Body of pancreas (tissue), 4 donors: ENCODE results near the gene CLIP2. TPM values are rescaled to one million over a fixed set of nuclear protein-coding genes. Genes with fewer than 3 reads are reported as not detected.
"Not testable (repeated sequence)": the region's sequence is repeated elsewhere in the genome, so short reads cannot be mapped to it uniquely, and the experiment has no call there.

Source experiments
- ATAC-seq: fragments of 150-250 bp; one replicate; pipeline ENCODE4 v1.9.1; 2016
- DNase-seq, 4 donors: peaks; one replicate each; pipeline ENCODE4 v3.0.0-alpha.2; 2019
- H3K27ac ChIP-seq, 4 donors: fragments of 200-600 bp; sonication (generic); 1 replicate in 3 of 4; 2 replicates in 1 of 4; pipeline versions ENCODE4 v1.5.1 to v1.6.1; 2016 to 2019; ENCODE audit warnings: mild to moderate bottlenecking in 1 of 4, mixed read lengths in 1 of 4, moderate library complexity in 1 of 4
- H3K27me3 ChIP-seq, 2 donors: fragments of 200-600 bp; sonication (generic); one replicate each; pipeline ENCODE4 v1.6.0; 2016; ENCODE audit warnings: mild to moderate bottlenecking in 1 of 2
- H3K36me3 ChIP-seq, 2 donors: fragments of 200-600 bp; sonication (generic); replicated peaks in 1 of 2; 2 replicates each; pipeline ENCODE4 v1.5.1; 2016; ENCODE audit warnings: low read depth in 2 of 2; ENCODE audit not compliant: insufficient read depth in 1 of 2
- H3K4me1 ChIP-seq: fragments of 200-600 bp; sonication (generic); one replicate; pipeline ENCODE4 v1.6.0; 2016
- H3K4me3 ChIP-seq, 2 donors: fragments of 200-600 bp; sonication (generic); 1 replicate in 1 of 2; 2 replicates in 1 of 2; pipeline ENCODE4 v1.5.1; 2016 to 2019
- H3K9me3 ChIP-seq, 3 donors: fragments of 200-600 bp; sonication (generic); 1 replicate in 2 of 3; 2 replicates in 1 of 3; pipeline ENCODE4 v1.5.1; 2016
- POLR2A ChIP-seq, 3 donors: fragments of 450-650 bp; IDR thresholded peaks; one replicate each; pipeline ENCODE4 v1.6.1; 2016; ENCODE audit warnings: antibody characterized with exemption in 3 of 3, mild to moderate bottlenecking in 2 of 3
- WGBS, 2 donors: methylation state at CpG; one replicate each; pipeline ENCODE4 v1.1.5; 2017; 5-methylcytosine and 5-hydroxymethylcytosine counted together
- intact Hi-C: fragments of 100-400 bp; cut with DNase I; formaldehyde crosslinking; loops from one replicate; pipeline ENCODE4 v1.15.1; 2023
- total RNA-seq, 2 donors: library from RNA; depleted of rRNA; stranded (reverse); fragments of >200 nt; gene quantifications; one replicate each; pipeline ENCODE4 v1.1.0, GENCODE V29; 2016
- TF ChIP-seq, protein P1 (sequence below), 7 experiments: fragments of 450-650 bp in 4 of 7; fragments of 200-600 bp in 3 of 7; sonication (generic) in 3 of 7; IDR thresholded peaks; one replicate each; pipeline ENCODE4 v1.5.1; 2016 to 2019; ENCODE audit warnings: antibody characterized with exemption in 7 of 7

The CLIP2 gene
- total RNA-seq, 2 donors from 2014 or later = 31.6 to 120 TPM

DNA sequence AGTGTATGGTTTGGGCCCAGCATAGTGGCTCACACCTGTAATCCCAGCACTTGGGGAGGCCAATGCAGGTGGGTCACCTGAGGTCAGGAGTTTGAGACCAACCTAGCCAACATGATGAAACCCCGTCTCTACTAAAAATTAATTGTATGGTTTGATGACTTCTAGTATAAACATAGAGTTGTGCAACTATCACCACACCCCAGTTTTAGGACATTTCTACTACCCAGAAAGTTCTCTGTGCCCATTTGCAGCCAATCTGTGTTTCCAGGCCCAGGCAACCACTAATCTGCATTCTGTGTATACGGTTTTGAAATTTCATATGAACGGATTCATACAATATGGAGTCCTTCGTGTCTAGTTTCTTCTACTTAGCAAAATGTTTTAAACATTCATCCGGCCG is 20.0 kb downstream of the CLIP2 start:
- H3K36me3 ChIP-seq = no peaks in the 10 kb centered on the region
- peaks cover 24% of the 10 kb centered on the region for H3K4me1 ChIP-seq
- H3K27me3 ChIP-seq = no peaks in the 10 kb centered on the region
- 89 to 94% methylated on average over 6 of the region's 6 CpGs for WGBS, 2 donors
- intact Hi-C loops = no loop called here
- no peak for DNase-seq
- ATAC-seq = no peak
- TF ChIP-seq POLR2A (IDR thresholded peaks at IDR 0.05) = no peak
- TF ChIP-seq, protein P1, sequence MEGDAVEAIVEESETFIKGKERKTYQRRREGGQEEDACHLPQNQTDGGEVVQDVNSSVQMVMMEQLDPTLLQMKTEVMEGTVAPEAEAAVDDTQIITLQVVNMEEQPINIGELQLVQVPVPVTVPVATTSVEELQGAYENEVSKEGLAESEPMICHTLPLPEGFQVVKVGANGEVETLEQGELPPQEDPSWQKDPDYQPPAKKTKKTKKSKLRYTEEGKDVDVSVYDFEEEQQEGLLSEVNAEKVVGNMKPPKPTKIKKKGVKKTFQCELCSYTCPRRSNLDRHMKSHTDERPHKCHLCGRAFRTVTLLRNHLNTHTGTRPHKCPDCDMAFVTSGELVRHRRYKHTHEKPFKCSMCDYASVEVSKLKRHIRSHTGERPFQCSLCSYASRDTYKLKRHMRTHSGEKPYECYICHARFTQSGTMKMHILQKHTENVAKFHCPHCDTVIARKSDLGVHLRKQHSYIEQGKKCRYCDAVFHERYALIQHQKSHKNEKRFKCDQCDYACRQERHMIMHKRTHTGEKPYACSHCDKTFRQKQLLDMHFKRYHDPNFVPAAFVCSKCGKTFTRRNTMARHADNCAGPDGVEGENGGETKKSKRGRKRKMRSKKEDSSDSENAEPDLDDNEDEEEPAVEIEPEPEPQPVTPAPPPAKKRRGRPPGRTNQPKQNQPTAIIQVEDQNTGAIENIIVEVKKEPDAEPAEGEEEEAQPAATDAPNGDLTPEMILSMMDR (IDR thresholded peaks at IDR 0.05) = no peak
- H3K27ac ChIP-seq = no peak overlapping the region
- H3K9me3 ChIP-seq = no peaks in the 10 kb centered on the region
- H3K4me3 ChIP-seq = no peak overlapping the region

DNA sequence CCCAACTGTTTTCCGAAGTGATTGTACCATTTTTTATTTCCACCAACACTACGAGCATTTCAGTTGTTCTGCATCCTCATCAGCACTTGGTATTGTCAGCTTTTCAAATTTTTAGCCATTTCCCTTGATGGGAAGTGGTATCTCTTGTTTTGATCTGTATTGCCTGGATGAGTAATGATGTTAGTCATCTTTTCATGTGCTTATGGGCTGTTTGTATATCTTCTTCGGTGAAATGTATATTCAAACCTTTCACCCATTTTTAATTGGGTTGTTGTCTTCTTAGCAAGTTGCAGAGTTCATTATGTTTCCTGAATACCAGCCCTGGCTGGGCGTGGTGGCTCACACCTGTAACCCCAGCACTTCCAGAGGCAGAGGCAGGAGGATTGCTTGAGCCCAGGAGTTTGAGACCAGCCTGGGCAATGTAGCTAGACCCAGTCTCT is 22.1 kb downstream of the CLIP2 start:
- ATAC-seq (no peak), DNase-seq (no peak)
- intact Hi-C loops = no loop called here
- TF ChIP-seq POLR2A (IDR thresholded peaks at IDR 0.05) = no peak
- TF ChIP-seq, protein P1 (IDR thresholded peaks at IDR 0.05) = no peak
- H3K4me1 ChIP-seq = peaks cover 19% of the 10 kb centered on the region
- H3K27me3 ChIP-seq = no peaks in the 10 kb centered on the region
- no peaks in the 10 kb centered on the region for H3K9me3 ChIP-seq
- H3K36me3 ChIP-seq = no peaks in the 10 kb centered on the region
- 87 to 89% methylated on average over 4 of the region's 4 CpGs for WGBS, 2 donors
- no peak overlapping the region for H3K27ac ChIP-seq
- no peak overlapping the region for H3K4me3 ChIP-seq

DNA sequence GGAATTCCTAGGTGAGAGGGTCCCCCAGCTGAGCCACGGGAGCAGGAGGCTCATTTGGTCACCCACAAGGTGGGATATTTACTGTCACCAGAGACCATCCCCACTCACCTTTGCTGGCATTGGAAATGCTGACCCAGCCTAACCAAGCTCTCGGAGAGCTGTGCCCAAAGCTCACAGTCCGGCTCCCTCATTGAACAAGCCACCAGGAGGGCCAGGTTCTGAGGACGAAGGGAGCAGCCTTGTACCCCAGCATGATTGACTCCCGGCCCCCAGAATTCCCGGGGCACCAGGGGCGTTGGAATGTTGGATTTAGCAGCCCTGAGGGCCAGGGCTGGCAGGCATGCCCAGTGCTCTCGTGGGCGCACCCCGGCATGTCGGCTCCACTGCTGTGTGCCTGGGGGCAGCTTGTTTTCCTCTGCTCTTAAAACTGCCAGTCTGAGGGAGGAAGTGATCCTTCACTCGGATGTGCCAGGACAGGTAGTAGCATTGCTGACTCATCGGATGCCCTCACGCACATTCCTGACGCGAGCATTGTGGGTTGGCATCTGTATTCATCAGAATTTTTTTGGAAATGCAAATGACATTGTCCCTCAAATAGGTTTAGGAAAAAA is 23.3 kb downstream of the CLIP2 start:
- H3K4me3 ChIP-seq = no peak overlapping the region
- H3K27me3 ChIP-seq = no peaks in the 10 kb centered on the region
- TF ChIP-seq, protein P1 (IDR thresholded peaks at IDR 0.05) = no peak
- no peak for TF ChIP-seq POLR2A (IDR thresholded peaks at IDR 0.05)
- no peaks in the 10 kb centered on the region for H3K9me3 ChIP-seq
- intact Hi-C loops = no loop called here
- ATAC-seq = no peak
- peaks cover 7% of the 10 kb centered on the region for H3K4me1 ChIP-seq
- H3K36me3 ChIP-seq = no peaks in the 10 kb centered on the region
- 73 to 84% methylated on average over 6 to 16 of the region's 16 CpGs for WGBS, 2 donors
- no peak for DNase-seq
- no peak overlapping the region for H3K27ac ChIP-seq

DNA sequence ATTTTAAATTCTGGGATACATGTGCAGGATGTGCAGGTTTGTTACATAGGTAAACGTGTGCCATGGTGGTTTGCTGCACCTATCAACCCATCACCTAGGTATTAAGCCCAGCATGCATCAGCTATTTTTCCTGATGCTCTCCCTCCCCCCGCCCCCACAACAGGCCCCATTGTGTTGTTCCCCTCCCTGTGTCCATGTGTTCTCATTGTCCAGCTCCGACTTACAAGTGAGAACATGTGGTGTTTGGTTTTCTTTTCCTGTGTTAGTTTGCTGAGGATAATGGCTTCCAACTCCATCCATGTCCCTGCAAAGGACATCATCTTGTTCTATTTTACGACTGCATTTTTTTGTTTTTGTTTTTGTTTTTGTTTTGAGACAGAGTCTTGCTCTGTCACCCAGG is 26.7 kb downstream of the CLIP2 start:
- intact Hi-C loops = not testable (repeated sequence)
- 80 to 92% methylated on average over 2 to 4 of the region's 4 CpGs for WGBS, 2 donors

DNA sequence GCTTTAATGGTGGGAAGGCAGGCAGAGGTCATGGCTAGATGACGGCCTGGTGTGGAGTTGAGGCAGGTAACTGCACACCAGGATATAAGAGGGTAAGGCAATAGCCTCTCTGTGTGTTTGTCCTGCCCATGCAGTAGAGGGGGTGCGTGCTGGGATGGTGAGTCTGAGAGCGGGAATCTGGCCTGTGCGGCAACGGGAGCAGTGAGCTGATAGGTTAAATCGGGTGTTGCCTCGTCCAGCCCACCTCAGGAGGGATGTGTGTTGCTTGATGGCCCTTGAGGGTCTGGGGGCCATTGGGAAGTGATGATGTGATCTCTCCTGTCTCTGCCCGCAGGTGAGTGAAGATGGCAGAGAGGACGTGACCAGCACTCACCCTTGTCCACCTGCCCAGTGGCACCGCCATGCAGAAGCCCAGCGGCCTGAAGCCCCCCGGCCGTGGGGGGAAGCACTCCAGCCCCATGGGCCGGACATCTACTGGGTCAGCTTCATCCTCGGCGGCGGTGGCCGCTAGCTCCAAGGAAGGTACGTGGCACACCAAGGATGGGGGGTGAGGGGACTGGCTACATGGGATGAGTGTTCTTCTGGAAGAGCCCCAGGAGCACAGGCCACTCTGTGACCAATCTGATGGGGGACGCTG is 28.1 kb downstream of the CLIP2 start:
- no peaks in the 10 kb centered on the region for H3K9me3 ChIP-seq
- ATAC-seq = no peak
- WGBS, 2 donors = 88 to 92% methylated on average over 7 to 20 of the region's 20 CpGs

More for the DNA sequence above, 26.7 kb downstream of the CLIP2 start:
- not testable (repeated sequence) for H3K27me3 ChIP-seq, H3K4me1 ChIP-seq, H3K9me3 ChIP-seq, ATAC-seq, H3K36me3 ChIP-seq, H3K4me3 ChIP-seq, H3K27ac ChIP-seq, DNase-seq

More for the DNA sequence above, 28.1 kb downstream of the CLIP2 start:
- Histone ChIP-seq H3K4me1 (no peaks in the 10 kb centered on the region), H3K36me3 (no peaks in the 10 kb centered on the region), H3K27ac (no peak overlapping the region), H3K4me3 (no peak overlapping the region), H3K27me3 (no peaks in the 10 kb centered on the region)
- intact Hi-C loops = no loop called here
- TF ChIP-seq POLR2A (IDR thresholded peaks at IDR 0.05) = no peak
- TF ChIP-seq, protein P1 (IDR thresholded peaks at IDR 0.05) = no peak
- DNase-seq = no peak
